H1 (cell line): Measurements from ENCODE around the gene RPL13A. TPM values are rescaled to one million over a fixed set of nuclear protein-coding genes. Genes with fewer than 3 reads are reported as not detected.

Source experiments
- CTCF ChIA-PET: fragments of 300-600 bp; sonication (Branson Sonifier 250); formaldehyde crosslinking; loops from one replicate; lab custom pipeline; 2021; ENCODE audit not compliant: partially characterized antibody; lab: Charles Lee
- POLR2A ChIA-PET: fragments of 300-600 bp; sonication (Branson Sonifier 250); formaldehyde crosslinking; loops from one replicate; lab custom pipeline; 2021; ENCODE audit warnings: inconsistent platforms; ENCODE audit not compliant: partially characterized antibody; lab: Charles Lee
- DNase-seq, 2 experiments: peaks; one replicate each; pipeline versions ENCODE4 v3.0.0 to v3.0.0-alpha.2; 2010 to 2022; ENCODE audit warnings: low spot score in 2 of 2, low read depth in 1 of 2, mixed read lengths in 1 of 2
- FAIRE-seq: peaks from 2 replicates; lab custom pipeline; 2011; peaks lifted over from hg19 to GRCh38; lab: Jason Lieb, UNC
- H2AFZ ChIP-seq: 2 replicates; pipeline ENCODE4 v1.8.1; 2012; ENCODE audit warnings: low read length, inconsistent platforms
- H2AK5ac ChIP-seq: 2 replicates; pipeline ENCODE4 v1.6.1; 2013; ENCODE audit warnings: low read depth, low read length
- H2BK120ac ChIP-seq: replicated peaks from 2 replicates; pipeline ENCODE3; 2013; ENCODE audit warnings: low read depth, low read length, inconsistent platforms
- H2BK12ac ChIP-seq: 2 replicates; pipeline ENCODE4 v1.6.1; 2013; ENCODE audit warnings: low read depth, low read length
- H2BK15ac ChIP-seq: 2 replicates; pipeline ENCODE4 v1.6.1; 2013; ENCODE audit warnings: low read length
- H2BK20ac ChIP-seq: 2 replicates; pipeline ENCODE4 v1.6.1; 2013; ENCODE audit warnings: low read length
- H2BK5ac ChIP-seq: 2 replicates; pipeline ENCODE4 v1.6.1; 2013; ENCODE audit warnings: low read depth, low read length
- H3K14ac ChIP-seq: 2 replicates; pipeline ENCODE4 v1.6.1; 2013; ENCODE audit warnings: inconsistent platforms; ENCODE audit not compliant: insufficient read length
- H3K18ac ChIP-seq: 2 replicates; pipeline ENCODE4 v1.6.1; 2013; ENCODE audit warnings: low read length; ENCODE audit errors: extremely low read depth
- H3K23ac ChIP-seq: 2 replicates; pipeline ENCODE4 v1.6.1; 2013; ENCODE audit warnings: inconsistent platforms; ENCODE audit not compliant: insufficient read length
- H3K23me2 ChIP-seq: 2 replicates; pipeline ENCODE4 v1.6.1; 2013; ENCODE audit warnings: low read depth, low read length
- H3K27ac ChIP-seq: 2 replicates; pipeline ENCODE4 v1.6.1; 2011; ENCODE audit warnings: low read depth, low read length, inconsistent platforms
- H3K27me3 ChIP-seq, 4 experiments: replicated peaks in 1 of 4; 1 replicate in 1 of 4; 2 replicates in 3 of 4; pipeline versions ENCODE4 v1.6.1 to v1.8.1; 2011 to 2013; ENCODE audit warnings: low read length in 3 of 4, mild to moderate bottlenecking in 3 of 4, inconsistent platforms in 2 of 4, mixed read lengths in 2 of 4, moderate library complexity in 1 of 4; ENCODE audit not compliant: control insufficient read depth in 3 of 4, insufficient read depth in 3 of 4; ENCODE audit errors: extremely low read depth in 1 of 4
- H3K36me3 ChIP-seq, 4 experiments: 2 replicates each; pipeline versions ENCODE4 v1.6.1 to v1.8.1; 2011 to 2013; ENCODE audit warnings: mild to moderate bottlenecking in 4 of 4, low read length in 3 of 4, moderate library complexity in 2 of 4, control low read depth in 1 of 4, inconsistent platforms in 1 of 4; ENCODE audit not compliant: insufficient read depth in 4 of 4, control insufficient read depth in 2 of 4
- H3K4ac ChIP-seq: replicated peaks from 2 replicates; pipeline ENCODE3; 2013; ENCODE audit warnings: low read length, low read depth, mixed read lengths, inconsistent platforms; ENCODE audit not compliant: insufficient read length
- H3K4me1 ChIP-seq, 4 experiments: replicated peaks in 1 of 4; 1 replicate in 1 of 4; 2 replicates in 3 of 4; pipeline versions ENCODE4 v1.6.1 to v1.8.1; 2011 to 2013; ENCODE audit warnings: low read length in 3 of 4, inconsistent platforms in 2 of 4, mixed read lengths in 1 of 4; ENCODE audit not compliant: insufficient read depth in 4 of 4, control insufficient read depth in 3 of 4
- H3K4me2 ChIP-seq, 2 experiments: 2 replicates each; pipeline versions ENCODE4 v1.6.1 to v1.8.1; 2011 to 2013; ENCODE audit warnings: low read depth in 2 of 2, low read length in 2 of 2, control low read depth in 1 of 2, inconsistent platforms in 1 of 2, mild to moderate bottlenecking in 1 of 2; ENCODE audit not compliant: insufficient read depth in 1 of 2
- H3K4me3 ChIP-seq, 4 experiments: fragments of 200-600, 300-600 bp in 1 of 4; sonication (generic), shearing (Covaris generic), sonication (Bioruptor Twin) in 1 of 4; 2 replicates each; pipeline versions ENCODE4 v1.5.1 to v1.8.1; 2011 to 2016; ENCODE audit warnings: low read length in 4 of 4, low read depth in 3 of 4, control low read depth in 2 of 4, inconsistent platforms in 2 of 4, mild to moderate bottlenecking in 2 of 4, mixed read lengths in 1 of 4, moderate library complexity in 1 of 4; ENCODE audit not compliant: insufficient read depth in 2 of 4; ENCODE audit errors: extremely low read depth in 1 of 4
- H3K56ac ChIP-seq: replicated peaks from 2 replicates; pipeline ENCODE3; 2013; ENCODE audit warnings: low read depth, mild to moderate bottlenecking, mixed read lengths, low read length, inconsistent platforms; ENCODE audit not compliant: insufficient read length
- H3K79me1 ChIP-seq: 2 replicates; pipeline ENCODE4 v1.6.1; 2013; ENCODE audit warnings: low read depth, low read length, control low read depth
- H3K79me2 ChIP-seq, 2 experiments: 2 replicates each; pipeline versions ENCODE4 v1.6.1 to v1.8.1; 2012 to 2013; ENCODE audit warnings: low read length in 2 of 2, mild to moderate bottlenecking in 2 of 2, inconsistent platforms in 1 of 2; ENCODE audit not compliant: insufficient read depth in 2 of 2, control insufficient read depth in 1 of 2
- H3K9ac ChIP-seq, 4 experiments: replicated peaks in 1 of 4; 1 replicate in 1 of 4; 2 replicates in 3 of 4; pipeline versions ENCODE4 v1.6.1 to v1.8.1; 2011 to 2013; ENCODE audit warnings: low read depth in 3 of 4, low read length in 3 of 4, control low read depth in 2 of 4, mild to moderate bottlenecking in 2 of 4, moderate library complexity in 2 of 4, inconsistent platforms in 1 of 4; ENCODE audit errors: extremely low read depth in 1 of 4
- H3K9me3 ChIP-seq, 2 experiments: 2 replicates each; pipeline versions ENCODE4 v1.6.1 to v1.8.1; 2012 to 2013; ENCODE audit warnings: mild to moderate bottlenecking in 2 of 2, moderate library complexity in 2 of 2, control low read depth in 1 of 2, inconsistent platforms in 1 of 2, low read depth in 1 of 2, low read length in 1 of 2, mixed read lengths in 1 of 2; ENCODE audit not compliant: insufficient read depth in 2 of 2
- H4K20me1 ChIP-seq, 2 experiments: replicated peaks in 1 of 2; 2 replicates each; pipeline versions ENCODE3 to v1.8.1; 2011 to 2013; ENCODE audit warnings: inconsistent platforms in 2 of 2, low read length in 2 of 2, mild to moderate bottlenecking in 1 of 2; ENCODE audit not compliant: insufficient read depth in 2 of 2, control insufficient read depth in 1 of 2
- H4K5ac ChIP-seq: 2 replicates; pipeline ENCODE4 v1.6.1; 2013; ENCODE audit warnings: low read length, low read depth, mixed read lengths, inconsistent platforms; ENCODE audit not compliant: insufficient read length
- H4K8ac ChIP-seq: 2 replicates; pipeline ENCODE4 v1.8.0; 2013; ENCODE audit warnings: mild to moderate bottlenecking, moderate library complexity, low read length, inconsistent platforms; ENCODE audit not compliant: insufficient read depth; ENCODE audit errors: extremely low read depth
- H4K91ac ChIP-seq: replicated peaks from 2 replicates; pipeline ENCODE3; 2013; ENCODE audit warnings: low read length, mixed read lengths, inconsistent platforms; ENCODE audit not compliant: insufficient read length
- CREB1 ChIP-seq: IDR thresholded peaks from 2 replicates; pipeline ENCODE4 v1.6.1; 2012; ENCODE audit warnings: inconsistent platforms
- CTBP2 ChIP-seq: IDR thresholded peaks from 2 replicates; pipeline ENCODE4 v1.7.0; 2011; ENCODE audit warnings: borderline replicate concordance, mild to moderate bottlenecking, moderate library complexity, mixed read lengths, low read length; ENCODE audit not compliant: insufficient read depth, insufficient read length
- EZH2 ChIP-seq: fragments of 200-600 bp; sonication (generic); IDR thresholded peaks from 2 replicates; pipeline ENCODE4 v1.7.1; 2012; ENCODE audit warnings: low read depth, mild to moderate bottlenecking, moderate library complexity, low read length, inconsistent platforms; ENCODE audit not compliant: severe bottlenecking
- HDAC2 ChIP-seq, 2 experiments: fragments of 300-600 bp in 1 of 2; sonication (generic) in 1 of 2; IDR thresholded peaks; 2 replicates each; pipeline ENCODE4 v1.6.1; 2011 to 2012; ENCODE audit warnings: low read depth in 2 of 2, low read length in 2 of 2, mild to moderate bottlenecking in 2 of 2, moderate library complexity in 2 of 2, borderline replicate concordance in 1 of 2, inconsistent platforms in 1 of 2
- JUND ChIP-seq: IDR thresholded peaks from 2 replicates; pipeline ENCODE4 v1.6.1; 2011; ENCODE audit warnings: mild to moderate bottlenecking, improper control_type of control experiment, low read length
- NRF1 ChIP-seq: IDR thresholded peaks from 2 replicates; pipeline ENCODE4 v1.6.1; 2011; ENCODE audit warnings: mild to moderate bottlenecking, low read depth, low read length, improper control_type of control experiment
- POU5F1 ChIP-seq: IDR thresholded peaks from 2 replicates; pipeline ENCODE4 v1.6.1; 2011; ENCODE audit warnings: low read depth, mild to moderate bottlenecking, low read length, moderate library complexity
- SAP30 ChIP-seq: fragments of 300-600 bp; sonication (generic); IDR thresholded peaks from 2 replicates; pipeline ENCODE4 v1.7.1; 2012; ENCODE audit warnings: low read length, moderate library complexity, mild to moderate bottlenecking, inconsistent platforms; ENCODE audit not compliant: insufficient read depth, insufficient replicate concordance
- SIN3A ChIP-seq, 2 experiments: IDR thresholded peaks in 1 of 2; conservative IDR thresholded peaks in 1 of 2; 2 replicates each; pipeline ENCODE4 v1.6.1; 2011 to 2012; ENCODE audit warnings: low read length in 2 of 2, improper control_type of control experiment in 1 of 2, low read depth in 1 of 2, mild to moderate bottlenecking in 1 of 2
- SIX5 ChIP-seq: IDR thresholded peaks from 2 replicates; pipeline ENCODE4 v1.6.1; 2011; ENCODE audit warnings: mild to moderate bottlenecking, low read depth, low read length
- YY1 ChIP-seq: IDR thresholded peaks from 2 replicates; pipeline ENCODE4 v1.6.1; 2011; ENCODE audit warnings: low read depth, mild to moderate bottlenecking, low read length
- WGBS, 2 experiments: shearing (Covaris generic) in 1 of 2; methylation state at CpG; one replicate each; pipeline versions ENCODE4 v1.1.6 to v1.1.7; 2013 to 2015; ENCODE audit warnings: low lambda C conversion rate in 2 of 2, mixed read lengths in 2 of 2, inconsistent platforms in 1 of 2, low coverage in 1 of 2, missing lambda C conversion rate in 1 of 2; ENCODE audit not compliant: insufficient replicate concordance in 2 of 2, insufficient coverage in 1 of 2, insufficient read length in 1 of 2; ENCODE audit errors: extremely low coverage in 1 of 2, missing lambda C conversion rate in 1 of 2; 5-methylcytosine and 5-hydroxymethylcytosine counted together
- polyA plus RNA-seq, 7 experiments: library from polyadenylated mRNA; depleted of rRNA in 3 of 7; stranded (reverse) in 5 of 7; unstranded in 2 of 7; fragments of >200 nt in 5 of 7; fragments of 200-250 nt in 2 of 7; gene quantifications; 1 replicate in 5 of 7; 2 replicates in 1 of 7; 4 replicates in 1 of 7; pipeline versions ENCODE4 v1.2.1 to v1.2.3, GENCODE V29; 2011 to 2013; ENCODE audit warnings: missing spikeins in 2 of 7, mixed read lengths in 2 of 7
- total RNA-seq: library from RNA; stranded (reverse); fragmentation: NEBNext Ultra II Directional; extraction: Animal tissue kit (Norgen Biotek cat#: 25700); gene quantifications from 2 replicates; pipeline ENCODE4 v1.2.1, GENCODE V29; 2021

Gene RPL13A
- total and polyA plus RNA-seq, 2 of the 8 experiments (the other 6 are each of a cell fraction or from before 2014, with no cell fraction given): 3,305 to 8,868 TPM

GRCh38 chr19:49442354-49442753 is 45.1 kb upstream of the RPL13A start:
- Histone ChIP-seq H4K5ac (no peak overlapping the region), H4K20me1 (peaks cover 3 to 6% of the 10 kb centered on the region in 2 experiments), H2BK120ac (no peak overlapping the region), H2BK5ac (peak overlapping the region; percentile 55; the same call in 1 of the 2 replicates), H4K91ac (no peak overlapping the region), H4K8ac (no peak overlapping the region), H3K23ac (no peak overlapping the region), H2BK20ac (no peak overlapping the region), H3K14ac (no peak overlapping the region), H3K27ac (no peak overlapping the region), H3K79me2 (no peaks in the 10 kb centered on the region), H3K79me1 (no peaks in the 10 kb centered on the region), H3K4me2 (peak overlapping the region; percentile 53 to 73), H2BK15ac (no peak overlapping the region), H2AFZ (peak overlapping the region; percentile 95; the same call in 1 of the 2 replicates), H3K18ac (no peak overlapping the region; the same call in none of the 2 replicates), H2BK12ac (peak overlapping the region; percentile 63; the same call in 1 of the 2 replicates), H3K27me3 (peaks cover 20 to 37% (median 35%) of the 10 kb centered on the region in 4 experiments), H3K9me3 (no peaks in the 10 kb centered on the region), H3K4me1 (peaks cover 0 to 7% (median 4%) of the 10 kb centered on the region in 4 experiments; a peak in 4 of 7 replicates), H3K4me3 (peak overlapping the region; percentile 36 to 57 (median 44); a peak in 6 of 8 replicates), H3K36me3 (peaks cover 5 to 9% (median 7%) of the 10 kb centered on the region in 4 experiments; a peak in 6 of 8 replicates), H3K9ac (0 out of 7 replicates have a peak overlapping the region, but pooled peaks of 1 of the 4 experiments have one; percentile 13), H2AK5ac (no peak overlapping the region), H3K56ac (no peak overlapping the region), H3K4ac (no peak overlapping the region), H3K23me2 (peaks cover 18% of the 10 kb centered on the region; the same call in 1 of the 2 replicates)
- 0% methylated on average over 6 of the region's 11 CpGs; no CpG with 5 or more reads in 1 of the 2 experiments for WGBS, 2 experiments
- ChIA-PET POLR2A (interaction anchor here (1.0 to 4.1 kb wide), 7 partner anchors 8 to 235 kb away, joined by 3 to 13 read pairs (median 3); partner anchors contain the start of genes ALDH16A1, PIH1D1 and PRMT1), CTCF (interaction anchor here (0.9 to 7.9 kb wide), 14 partner anchors 12 to 716 kb away, joined by 3 to 88 read pairs (median 4); partner anchors contain the start of genes GFY and PTH2)
- DNase-seq (no peak), FAIRE-seq (peak; percentile 68)
- no peak for TF ChIP-seq YY1
- TF ChIP-seq CREB1: no peak
- no peak for TF ChIP-seq SAP30
- TF ChIP-seq SIX5: no peak
- TF ChIP-seq POU5F1: no peak
- no peak; a peak in 1 of 4 replicates for TF ChIP-seq SIN3A (conservative IDR thresholded peaks at IDR 0.05 in 1 of 2, IDR thresholded peaks at IDR 0.05 in 1 of 2; ENCODE audit: low read depth in 1 of 2, low read length in 2 of 2)
- TF ChIP-seq CTBP2: no peak
- no peak for TF ChIP-seq HDAC2 (IDR thresholded peaks at IDR 0.05; ENCODE audit: borderline replicate concordance in 1 of 2, low read depth in 2 of 2, low read length in 2 of 2)
- TF ChIP-seq EZH2: no peak
- TF ChIP-seq NRF1: no peak
- no peak for TF ChIP-seq JUND
